G401 (cell line): ENCODE results near the gene CTSH. TPM values are rescaled to one million over a fixed set of nuclear protein-coding genes. Genes with fewer than 3 reads are reported as not detected.
"Not testable (repeated sequence)": the region's sequence is repeated elsewhere in the genome, so short reads cannot be mapped to it uniquely, and the experiment has no call there.

Source experiments
- DNase-seq: peaks from one replicate; pipeline ENCODE4 v3.0.0-alpha.2; 2015; ENCODE audit warnings: low spot score
- in situ Hi-C: cut with HindIII; loops from 2 replicates; pipeline ENCODE4 v1.10.0; 2016; ENCODE audit warnings: low sequenced_read_pairs, mixed read lengths
- total RNA-seq: library from RNA; depleted of rRNA; stranded (reverse); fragments of >200 nt; shearing (Covaris generic); gene quantifications from 2 replicates; pipeline ENCODE4 v1.2.3, GENCODE V29; 2014

CTSH gene
- total RNA-seq, 1 experiment from 2014 or later = 74.3 TPM

GRCh38 chr15:78906316-78906620 is 38.6 kb downstream of the CTSH start:
- peak; percentile 41 for DNase-seq
- in situ Hi-C loops = no loop called here

GRCh38 chr15:78904599-78905358 is 40.1 kb downstream of the CTSH start:
- in situ Hi-C loops = no loop called here
- DNase-seq = no peak

- DNase-seq, in situ Hi-C loops: not testable (repeated sequence)
Measured at GRCh38 chr15:78902281-78903032, 42.4 kb downstream of the CTSH start.

- in situ Hi-C loops = not testable (repeated sequence)
Measured at GRCh38 chr15:78900819-78901533, 43.9 kb downstream of the CTSH start.

GRCh38 chr15:78898540-78898939 is 46.3 kb downstream of the CTSH start:
- in situ Hi-C loops = no loop called here
- DNase-seq = no peak

More at GRCh38 chr15:78900819-78901533, 43.9 kb downstream of the CTSH start:
- not testable (repeated sequence) for DNase-seq

- in situ Hi-C loops = no loop called here
- no peak for DNase-seq
Measured at GRCh38 chr15:78895471-78895870, 49.4 kb downstream of the CTSH start.

GRCh38 chr15:78893538-78893937 is 51.3 kb downstream of the CTSH start:
- in situ Hi-C loops = no loop called here
- no peak for DNase-seq

- no peak for DNase-seq
- in situ Hi-C loops = no loop called here
Measured at GRCh38 chr15:78889000-78889399, 55.8 kb downstream of the CTSH start.

- no peak for DNase-seq
- in situ Hi-C loops = no loop called here
Measured at GRCh38 chr15:78881681-78882080, 63.2 kb downstream of the CTSH start.

GRCh38 chr15:78880813-78881212 is 64.0 kb downstream of the CTSH start:
- in situ Hi-C loops = no loop called here
- no peak for DNase-seq

- DNase-seq = no peak
- in situ Hi-C loops = no loop called here
Measured at GRCh38 chr15:78880242-78880533, 64.7 kb downstream of the CTSH start.

GRCh38 chr15:78879517-78880241 is 65.2 kb downstream of the CTSH start:
- no peak for DNase-seq
- in situ Hi-C loops = no loop called here

GRCh38 chr15:78878356-78878755 is 66.5 kb downstream of the CTSH start:
- in situ Hi-C loops = no loop called here
- DNase-seq = no peak

GRCh38 chr15:78876954-78877353 is 67.9 kb downstream of the CTSH start:
- in situ Hi-C loops, DNase-seq: not testable (repeated sequence)

GRCh38 chr15:78875107-78875914 is 69.5 kb downstream of the CTSH start:
- DNase-seq = no peak
- in situ Hi-C loops = no loop called here

- DNase-seq = no peak
Measured at GRCh38 chr15:78873793-78874765, 70.8 kb downstream of the CTSH start.

GRCh38 chr15:78872972-78873792 is 71.7 kb downstream of the CTSH start:
- DNase-seq = peak; percentile 73
- in situ Hi-C loops = no loop called here

More at GRCh38 chr15:78873793-78874765, 70.8 kb downstream of the CTSH start:
- in situ Hi-C loops = no loop called here
